GM12878 (cell line): Measurements from ENCODE around the gene FAM120A. TPM values are rescaled to one million over a fixed set of nuclear protein-coding genes. Genes with fewer than 3 reads are reported as not detected.
A peak's percentile ranks its signal among the peaks of the same experiment; 100 is the strongest.

Experiments
- ATAC-seq: fragments of 200-7000 bp; cut with Tn5 transposase; 3 replicates; pipeline ENCODE4 v1.9.1; 2020; ENCODE audit warnings: mild to moderate bottlenecking, moderate library complexity
- BruUV-seq: library from RNA; stranded (reverse); fragments of 400-500 nt; replicated peaks from 2 replicates; lab custom pipeline; 2021; lab: Mats Ljungman, UMichigan
- CTCF ChIA-PET: fragments of 300-600 bp; sonication (Branson Sonifier 250); formaldehyde crosslinking; extraction: SDS; loops from one replicate; lab custom pipeline; 2021; ENCODE audit warnings: inconsistent platforms; lab: Yijun Ruan, JAX
- POLR2A ChIA-PET: fragments of 350-600 bp; formaldehyde crosslinking; extraction: SDS; loops from one replicate; lab custom pipeline; 2021; ENCODE audit warnings: inconsistent platforms; lab: Charles Lee
- RAD21 ChIA-PET: fragments of 300-600 bp; sonication (Branson Sonifier 250); formaldehyde crosslinking; loops from one replicate; lab custom pipeline; 2023; ENCODE audit warnings: antibody characterized with exemption; ENCODE audit not compliant: unreplicated experiment; lab: Charles Lee
- SMC1A ChIA-PET: fragments of 300-600 bp; sonication (Branson Sonifier 250); formaldehyde crosslinking; loops from one replicate; lab custom pipeline; 2023; ENCODE audit not compliant: unreplicated experiment, uncharacterized antibody; lab: Charles Lee
- DNase-seq: peaks from one replicate; pipeline ENCODE4 v3.0.0-alpha.2; 2011; ENCODE audit warnings: low read depth, low spot score
- FAIRE-seq: peaks from 3 replicates; lab custom pipeline; 2011; peaks lifted over from hg19 to GRCh38; lab: Jason Lieb, UNC
- H2AFZ ChIP-seq: 2 replicates; pipeline ENCODE4 v1.6.0; 2011; ENCODE audit warnings: low read depth, low read length, control low read depth; ENCODE audit not compliant: control insufficient read depth
- H3K27ac ChIP-seq: 2 replicates; pipeline ENCODE4 v1.5.1; 2011; ENCODE audit warnings: control low read depth; ENCODE audit not compliant: control insufficient read depth, insufficient read depth
- H3K27me3 ChIP-seq, 2 experiments: replicated peaks in 1 of 2; 2 replicates each; pipeline versions ENCODE4 v1.6.0 to v1.6.1; 2011; ENCODE audit warnings: low read length in 1 of 2; ENCODE audit not compliant: control insufficient read depth in 2 of 2, insufficient read depth in 2 of 2
- H3K36me3 ChIP-seq, 2 experiments: 2 replicates each; pipeline ENCODE4 v1.5.1; 2011; ENCODE audit warnings: low read length in 1 of 2; ENCODE audit not compliant: control insufficient read depth in 2 of 2, insufficient read depth in 2 of 2
- H3K4me1 ChIP-seq: 2 replicates; pipeline ENCODE4 v1.6.1; 2011; ENCODE audit warnings: mild to moderate bottlenecking, low read length, moderate library complexity, mixed read lengths; ENCODE audit not compliant: control insufficient read depth, insufficient read depth
- H3K4me2 ChIP-seq: 2 replicates; pipeline ENCODE4 v1.6.0; 2011; ENCODE audit warnings: control low read depth; ENCODE audit not compliant: control insufficient read depth, insufficient read depth
- H3K4me3 ChIP-seq: fragments of 200-600 bp; sonication (generic); 2 replicates; pipeline ENCODE4 v1.5.1; 2016
- H3K79me2 ChIP-seq: 2 replicates; pipeline ENCODE4 v1.6.0; 2011; ENCODE audit warnings: low read length; ENCODE audit not compliant: control insufficient read depth, insufficient read depth
- H3K9ac ChIP-seq: 2 replicates; pipeline ENCODE4 v1.8.0; 2011; ENCODE audit warnings: low read length, control low read depth, mixed read lengths; ENCODE audit not compliant: control insufficient read depth, insufficient read depth
- H3K9me3 ChIP-seq: replicated peaks from 3 replicates; pipeline ENCODE4 v1.5.1; 2011; ENCODE audit warnings: mild to moderate bottlenecking, low read length; ENCODE audit not compliant: control insufficient read depth, insufficient read depth
- H4K20me1 ChIP-seq: 2 replicates; pipeline ENCODE4 v1.6.0; 2011; ENCODE audit not compliant: control insufficient read depth, insufficient read depth
- ATF2 ChIP-seq: IDR thresholded peaks from 2 replicates; pipeline ENCODE4 v1.6.1; 2012; ENCODE audit warnings: low read length, inconsistent platforms
- BCL3 ChIP-seq: IDR thresholded peaks from 2 replicates; pipeline ENCODE4 v1.6.1; 2011; ENCODE audit warnings: borderline replicate concordance, low read depth, mild to moderate bottlenecking, moderate library complexity, low read length; ENCODE audit not compliant: insufficient read depth, poor library complexity, severe bottlenecking
- E4F1 ChIP-seq: fragments of 450-650 bp; IDR thresholded peaks from 2 replicates; pipeline ENCODE4 v1.6.1; 2018; ENCODE audit warnings: borderline replicate concordance, mild to moderate bottlenecking; ENCODE audit not compliant: partially characterized antibody
- HCFC1 ChIP-seq: fragments of 150-350 bp; IDR thresholded peaks from 2 replicates; pipeline ENCODE4 v1.6.1; 2014; ENCODE audit warnings: low read length
- KLF5 ChIP-seq: fragments of 450-650 bp; IDR thresholded peaks from 2 replicates; pipeline ENCODE4 v1.6.1; 2014; ENCODE audit warnings: mild to moderate bottlenecking; ENCODE audit not compliant: partially characterized antibody
- MTA2 ChIP-seq: fragments of 450-650 bp; IDR thresholded peaks from 2 replicates; pipeline ENCODE4 v1.6.1; 2016; ENCODE audit warnings: low read depth, mild to moderate bottlenecking, moderate library complexity
- NFYA ChIP-seq: IDR thresholded peaks from 2 replicates; pipeline ENCODE4 v1.6.1; 2011; ENCODE audit warnings: low read depth, mild to moderate bottlenecking, low read length, improper control_type of control experiment, borderline replicate concordance
- NFYB ChIP-seq: IDR thresholded peaks from 2 replicates; pipeline ENCODE4 v1.6.1; 2011; ENCODE audit warnings: low read depth, mild to moderate bottlenecking, low read length, improper control_type of control experiment, moderate library complexity; ENCODE audit not compliant: insufficient read depth
- RB1 ChIP-seq: fragments of 450-650 bp; formaldehyde crosslinking; IDR thresholded peaks from 2 replicates; pipeline ENCODE4 v1.6.1; 2017; ENCODE audit warnings: mild to moderate bottlenecking, borderline replicate concordance
- RFX5 ChIP-seq: IDR thresholded peaks from 2 replicates; pipeline ENCODE4 v1.6.1; 2011; ENCODE audit warnings: low read depth, low read length, improper control_type of control experiment
- SIN3A ChIP-seq: IDR thresholded peaks from 2 replicates; pipeline ENCODE4 v1.6.1; 2012; ENCODE audit warnings: low read depth, low read length, improper control_type of control experiment
- SMC3 ChIP-seq: IDR thresholded peaks from 2 replicates; pipeline ENCODE4 v1.6.1; 2011; ENCODE audit warnings: low read length, improper control_type of control experiment, borderline replicate concordance
- SRF ChIP-seq, 2 experiments: IDR thresholded peaks; 2 replicates each; pipeline ENCODE4 v1.6.1; 2011; ENCODE audit warnings: low read depth in 2 of 2, low read length in 2 of 2, mild to moderate bottlenecking in 1 of 2, moderate library complexity in 1 of 2
- SUPT20H ChIP-seq: IDR thresholded peaks from 2 replicates; pipeline ENCODE4 v1.6.1; 2011; ENCODE audit warnings: low read depth, mild to moderate bottlenecking, low read length, moderate library complexity, borderline replicate concordance; ENCODE audit not compliant: control insufficient read depth
- SUZ12 ChIP-seq: fragments of 200-600 bp; sonication (generic); IDR thresholded peaks from one replicate; pipeline ENCODE4 v1.6.1; 2018; ENCODE audit warnings: antibody characterized with exemption, mild to moderate bottlenecking; ENCODE audit not compliant: unreplicated experiment
- ZBED1 ChIP-seq: IDR thresholded peaks from 2 replicates; pipeline ENCODE4 v1.6.1; 2016; ENCODE audit warnings: borderline replicate concordance
- WGBS: methylation state at CpG from one replicate; pipeline ENCODE4 v1.1.6; 2016; ENCODE audit warnings: low lambda C conversion rate; ENCODE audit not compliant: insufficient replicate concordance, insufficient coverage; ENCODE audit errors: missing lambda C conversion rate; 5-methylcytosine and 5-hydroxymethylcytosine counted together
- in situ Hi-C: fragments of 300-500 bp; cut with MboI; formaldehyde crosslinking; loops from 9 replicates; pipeline ENCODE4 v1.14.3; 2018; ENCODE audit warnings: mixed read lengths
- intact Hi-C: fragments of 100-400 bp; cut with micrococcal nuclease; formaldehyde crosslinking; loops from one replicate; pipeline ENCODE4 v1.14.2; 2022; ENCODE audit not compliant: unreplicated experiment
- polyA plus RNA-seq, 11 experiments: library from polyadenylated mRNA; depleted of rRNA in 4 of 11; unstranded in 6 of 11; stranded (reverse) in 5 of 11; fragments of >200 nt; fragmentation: Nextera tagmentation in 4 of 11; fragmentation: Illumina TruSeq in 1 of 11; extraction: Ambion mirVana in 4 of 11; extraction: Trizol in 1 of 11; gene quantifications; 1 replicate in 1 of 11; 2 replicates in 10 of 11; pipeline versions ENCODE4 v1.2.1 to v1.2.3, GENCODE V29; 2011 to 2016; ENCODE audit warnings: inconsistent platforms in 2 of 11, missing spikeins in 2 of 11, low read depth in 1 of 11
- total RNA-seq, 4 experiments: library from RNA; depleted of rRNA in 3 of 4; stranded (reverse); fragments of >200 nt in 3 of 4; fragmentation: Illumina TruSeq in 1 of 4; extraction: Trizol in 1 of 4; gene quantifications; 2 replicates each; pipeline versions ENCODE4 v1.2.1 to v1.2.3, GENCODE V29; 2013 to 2021

The FAM120A gene
- total and polyA plus RNA-seq, 10 of the 15 experiments (the other 5 are each of a cell fraction or from before 2014, with no cell fraction given): 13.1 to 89.6 (median 52.5) TPM

- TF ChIP-seq NFYA: peak; percentile 8; the same call in 1 of the 2 replicates
- TF ChIP-seq ZBED1: no peak
- TF ChIP-seq E4F1: peak; percentile 31
- no peak for TF ChIP-seq KLF5
- TF ChIP-seq HCFC1: 0 out of 2 replicates have a peak, but pooled peaks have one; percentile 35
- no peak for TF ChIP-seq SMC3
Measured at GRCh38 chr9:93453047-93453914, 1.8 kb downstream of the FAM120A start, which contains the start of gene FAM120AOS (continued).

GRCh38 chr9:93456022-93456421 lies 4.5 kb downstream of the FAM120A start:
- CTCF ChIA-PET: interaction anchor here (0.7 to 2.6 kb wide), 6 partner anchors 8 to 111 kb away, joined by 3 to 10 read pairs (median 4); no protein-coding TSS in a partner anchor
- POLR2A ChIA-PET: interaction anchor here (2.0 kb wide), 1 partner anchor 9 kb away, joined by 10 read pairs; no protein-coding TSS in a partner anchor
- 0 out of 4 replicates have a peak, but pooled peaks cover 0 to 3% of the 10 kb centered on the region in 2 experiments for H3K36me3 ChIP-seq
- TF ChIP-seq RFX5: no peak
- no peak for TF ChIP-seq ATF2
- no peak for TF ChIP-seq NFYB
- TF ChIP-seq SUZ12: no peak
- no peak for TF ChIP-seq BCL3
- TF ChIP-seq SRF (IDR thresholded peaks at IDR 0.05; ENCODE audit: low read depth in 2 of 2, low read length in 2 of 2): no peak
- no peak for TF ChIP-seq SUPT20H
- TF ChIP-seq RB1: no peak
- no peak for TF ChIP-seq MTA2
- TF ChIP-seq SIN3A: no peak

More at GRCh38 chr9:93456022-93456421, 4.5 kb downstream of the FAM120A start:
- BruUV-seq: no TSS peak
- intact Hi-C loops: loop anchor here (10.0 kb wide), 1 partner anchor 709 kb away; no protein-coding TSS in a partner anchor
- no peak for DNase-seq
- H3K4me2 ChIP-seq: peak overlapping the region; percentile 89; the same call in 1 of the 2 replicates
- FAIRE-seq: no peak
- 90% methylated on average over 1 of the region's 1 CpG for WGBS
- ChIA-PET SMC1A (interaction anchor here (0.7 to 2.6 kb wide), 6 partner anchors 9 to 110 kb away, joined by 3 to 16 read pairs (median 4); no protein-coding TSS in a partner anchor), RAD21 (interaction anchor here (0.6 to 1.7 kb wide), 4 partner anchors 9 to 110 kb away, joined by 3 to 6 read pairs (median 4); no protein-coding TSS in a partner anchor)
- H2AFZ ChIP-seq: no peak overlapping the region
- peaks cover 4% of the 10 kb centered on the region; the same call in 1 of the 2 replicates for H3K4me1 ChIP-seq
- H3K27ac ChIP-seq: 0 out of 2 replicates have a peak overlapping the region, but pooled peaks have one; percentile 36
- no peak for ATAC-seq
- no peak overlapping the region for H3K9ac ChIP-seq
- no peaks in the 10 kb centered on the region for H4K20me1 ChIP-seq
- H3K27me3 ChIP-seq: no peaks in the 10 kb centered on the region
- in situ Hi-C loops: no loop called here
- H3K9me3 ChIP-seq: no peaks in the 10 kb centered on the region
- peak overlapping the region; percentile 51; the same call in 1 of the 2 replicates for H3K4me3 ChIP-seq
- H3K79me2 ChIP-seq: peaks cover 94% of the 10 kb centered on the region
